MM.1S (cell line): ENCODE measurements around the gene PIEZO1.

ENCODE experiments used
- CTCF ChIP-seq: fragments of 300-600 bp; sonication (generic); IDR thresholded peaks from 2 replicates; pipeline ENCODE4 v1.5.1; 2016; ENCODE audit warnings: antibody characterized with exemption, low read length, mixed read lengths
- EZH2phosphoT487 ChIP-seq: fragments of 300-600 bp; sonication (generic); IDR thresholded peaks from 2 replicates; pipeline ENCODE4 v1.6.1; 2018; ENCODE audit warnings: antibody characterized with exemption, low read length

GRCh38 chr16:88807142-88807625 lies 22.2 kb upstream of the PIEZO1 start:
- TF ChIP-seq CTCF (no peak), EZH2phosphoT487 (no peak)
